ENCODE measurements around the gene SEMA4G. TPM values are rescaled to one million over a fixed set of nuclear protein-coding genes. Genes with fewer than 3 reads are reported as not detected.

Gene SEMA4G
- total and polyA plus RNA-seq, 2 donors, result 0.24 to 1.2 TPM

- no peak for DNase-seq (ENCODE audit: low read depth in 6 of 9, low spot score in 9 of 9)
- no peaks in the 10 kb centered on the region for H3K27me3 ChIP-seq (ENCODE audit: control insufficient read depth in 2 of 2, insufficient read depth in 1 of 2, low read length in 1 of 2)
- peaks cover 21 to 51% of the 10 kb centered on the region in 2 donors for H3K36me3 ChIP-seq (ENCODE audit: control insufficient read depth in 2 of 2, insufficient read depth in 2 of 2, low read length in 1 of 2)
Measured at GRCh38 chr10:100945754-100946153, 23.6 kb upstream of the SEMA4G start.

DNA sequence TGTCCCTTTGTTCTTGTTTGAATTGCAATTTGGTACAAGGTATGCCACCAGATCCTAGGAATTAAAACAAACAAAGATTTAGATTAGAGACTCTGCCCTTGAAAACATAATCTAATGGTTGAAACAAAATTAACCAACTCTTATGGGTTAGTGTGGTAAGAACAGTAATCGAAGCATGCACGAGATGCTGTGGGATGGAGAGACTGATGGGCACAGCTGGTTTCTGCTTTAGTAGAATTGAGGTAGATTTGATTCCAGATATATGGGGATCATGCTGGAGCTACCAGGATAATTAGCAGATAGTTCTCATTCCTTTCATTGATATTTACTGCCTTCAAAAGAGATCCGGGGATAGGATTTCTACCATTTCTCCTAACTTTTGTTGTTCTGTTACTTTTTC is 20.4 kb upstream of the SEMA4G start:
- H3K4me1 ChIP-seq (ENCODE audit: control insufficient read depth in 2 of 2, insufficient read depth in 2 of 2, low read length in 2 of 2), result no peaks in the 10 kb centered on the region

More at GRCh38 chr10:100945754-100946153, 23.6 kb upstream of the SEMA4G start:
- Histone ChIP-seq H3K9me3 (ENCODE audit: control insufficient read depth in 2 of 2, insufficient read depth in 1 of 2, low read length in 1 of 2) (no peaks in the 10 kb centered on the region), H3K4me1 (ENCODE audit: control insufficient read depth in 2 of 2, insufficient read depth in 2 of 2, low read length in 2 of 2) (no peaks in the 10 kb centered on the region), H3K4me3 (ENCODE audit: low read length in 2 of 2) (no peak overlapping the region), H3K27ac (ENCODE audit: low read depth in 1 of 2, low read length in 1 of 2) (no peak overlapping the region)

GRCh38 chr10:100960251-100960650 is 9.1 kb upstream of the SEMA4G start:
- Histone ChIP-seq H3K27me3 (ENCODE audit: control insufficient read depth in 2 of 2, insufficient read depth in 1 of 2, low read length in 1 of 2) (no peaks in the 10 kb centered on the region), H3K9me3 (ENCODE audit: control insufficient read depth in 2 of 2, insufficient read depth in 1 of 2, low read length in 1 of 2) (no peaks in the 10 kb centered on the region), H3K27ac (ENCODE audit: low read depth in 1 of 2, low read length in 1 of 2) (no peak overlapping the region), H3K36me3 (ENCODE audit: control insufficient read depth in 2 of 2, insufficient read depth in 2 of 2, low read length in 1 of 2) (peaks cover 6 to 50% of the 10 kb centered on the region in 2 donors), H3K4me3 (ENCODE audit: low read length in 2 of 2) (no peak overlapping the region), H3K4me1 (ENCODE audit: control insufficient read depth in 2 of 2, insufficient read depth in 2 of 2, low read length in 2 of 2) (no peaks in the 10 kb centered on the region)
- DNase-seq (ENCODE audit: low read depth in 6 of 9, low spot score in 9 of 9), result no peak

More for the DNA sequence above, 20.4 kb upstream of the SEMA4G start:
- no peaks in the 10 kb centered on the region for H3K27me3 ChIP-seq (ENCODE audit: control insufficient read depth in 2 of 2, insufficient read depth in 1 of 2, low read length in 1 of 2)
- H3K4me3 ChIP-seq (ENCODE audit: low read length in 2 of 2), result no peak overlapping the region
- H3K36me3 ChIP-seq (ENCODE audit: control insufficient read depth in 2 of 2, insufficient read depth in 2 of 2, low read length in 1 of 2), result peaks cover 16 to 49% of the 10 kb centered on the region in 2 donors
- H3K9me3 ChIP-seq (ENCODE audit: control insufficient read depth in 2 of 2, insufficient read depth in 1 of 2, low read length in 1 of 2), result no peaks in the 10 kb centered on the region
- no peak for DNase-seq (ENCODE audit: low read depth in 6 of 9, low spot score in 9 of 9)
- WGBS, result 96% methylated on average over 3 of the region's 3 CpGs
- no peak overlapping the region for H3K27ac ChIP-seq (ENCODE audit: low read depth in 1 of 2, low read length in 1 of 2)

GRCh38 chr10:100962351-100963080 is 6.8 kb upstream of the SEMA4G start:
- H3K36me3 ChIP-seq (ENCODE audit: control insufficient read depth in 2 of 2, insufficient read depth in 2 of 2, low read length in 1 of 2), result peaks cover 6 to 55% of the 10 kb centered on the region in 2 donors
- 95% methylated on average over 4 of the region's 4 CpGs for WGBS
- H3K27ac ChIP-seq (ENCODE audit: low read depth in 1 of 2, low read length in 1 of 2), result no peak overlapping the region
- DNase-seq (ENCODE audit: low read depth in 6 of 9, low spot score in 9 of 9), result no peak
- H3K9me3 ChIP-seq (ENCODE audit: control insufficient read depth in 2 of 2, insufficient read depth in 1 of 2, low read length in 1 of 2), result no peaks in the 10 kb centered on the region
- no peaks in the 10 kb centered on the region for H3K27me3 ChIP-seq (ENCODE audit: control insufficient read depth in 2 of 2, insufficient read depth in 1 of 2, low read length in 1 of 2)
- no peaks in the 10 kb centered on the region for H3K4me1 ChIP-seq (ENCODE audit: control insufficient read depth in 2 of 2, insufficient read depth in 2 of 2, low read length in 2 of 2)
- H3K4me3 ChIP-seq (ENCODE audit: low read length in 2 of 2), result no peak overlapping the region

GRCh38 chr10:100963826-100964225 is 5.5 kb upstream of the SEMA4G start:
- H3K27me3 ChIP-seq (ENCODE audit: control insufficient read depth in 2 of 2, insufficient read depth in 1 of 2, low read length in 1 of 2), result no peaks in the 10 kb centered on the region
- H3K4me1 ChIP-seq (ENCODE audit: control insufficient read depth in 2 of 2, insufficient read depth in 2 of 2, low read length in 2 of 2), result peaks cover 0 to 4% of the 10 kb centered on the region in 2 donors
- H3K27ac ChIP-seq (ENCODE audit: low read depth in 1 of 2, low read length in 1 of 2), result no peak overlapping the region
- DNase-seq (ENCODE audit: low read depth in 6 of 9, low spot score in 9 of 9), result no peak
- no peaks in the 10 kb centered on the region for H3K9me3 ChIP-seq (ENCODE audit: control insufficient read depth in 2 of 2, insufficient read depth in 1 of 2, low read length in 1 of 2)
- H3K4me3 ChIP-seq (ENCODE audit: low read length in 2 of 2), result no peak overlapping the region
- WGBS, result 98% methylated on average over 1 of the region's 1 CpG
- H3K36me3 ChIP-seq (ENCODE audit: control insufficient read depth in 2 of 2, insufficient read depth in 2 of 2, low read length in 1 of 2), result peaks cover 4 to 44% of the 10 kb centered on the region in 2 donors

- H3K27me3 ChIP-seq (ENCODE audit: control insufficient read depth in 2 of 2, insufficient read depth in 1 of 2, low read length in 1 of 2), result peaks cover 3 to 8% of the 10 kb centered on the region in 2 donors
- no peak overlapping the region for H3K4me3 ChIP-seq (ENCODE audit: low read length in 2 of 2)
- H3K4me1 ChIP-seq (ENCODE audit: control insufficient read depth in 2 of 2, insufficient read depth in 2 of 2, low read length in 2 of 2), result peaks cover 2 to 15% of the 10 kb centered on the region in 2 donors
- DNase-seq (ENCODE audit: low read depth in 6 of 9, low spot score in 9 of 9), result no peak
- no peaks in the 10 kb centered on the region for H3K9me3 ChIP-seq (ENCODE audit: control insufficient read depth in 2 of 2, insufficient read depth in 1 of 2, low read length in 1 of 2)
- no peak overlapping the region for H3K27ac ChIP-seq (ENCODE audit: low read depth in 1 of 2, low read length in 1 of 2)
- H3K36me3 ChIP-seq (ENCODE audit: control insufficient read depth in 2 of 2, insufficient read depth in 2 of 2, low read length in 1 of 2), result peaks cover 0 to 33% of the 10 kb centered on the region in 2 donors
- 78% methylated on average over 5 of the region's 5 CpGs for WGBS
Measured at GRCh38 chr10:100965820-100966219, 3.5 kb upstream of the SEMA4G start.

DNA sequence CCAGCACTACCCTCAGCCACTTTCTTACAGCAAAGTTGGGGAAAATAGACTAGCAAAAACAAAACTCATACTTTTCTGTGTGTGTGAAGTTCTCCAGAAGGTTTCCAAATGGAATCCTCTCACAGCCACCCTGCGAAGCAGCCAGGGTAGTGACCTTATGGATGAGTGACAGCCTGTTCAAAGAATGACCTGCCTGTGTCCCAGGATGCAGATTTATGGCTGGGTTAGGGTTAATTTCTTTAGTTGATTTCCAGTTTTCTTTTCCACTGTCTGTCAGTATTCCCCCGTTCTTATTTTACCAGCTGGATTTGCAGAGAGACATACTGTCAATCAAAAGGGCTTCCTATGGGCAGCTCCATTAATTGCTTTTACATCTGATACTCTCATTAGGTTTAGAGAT is 2.4 kb upstream of the SEMA4G start:
- Histone ChIP-seq H3K9me3 (ENCODE audit: control insufficient read depth in 2 of 2, insufficient read depth in 1 of 2, low read length in 1 of 2) (no peaks in the 10 kb centered on the region), H3K27ac (ENCODE audit: low read depth in 1 of 2, low read length in 1 of 2) (no peak overlapping the region), H3K36me3 (ENCODE audit: control insufficient read depth in 2 of 2, insufficient read depth in 2 of 2, low read length in 1 of 2) (peaks cover 0 to 31% of the 10 kb centered on the region in 2 donors), H3K4me3 (ENCODE audit: low read length in 2 of 2) (no peak overlapping the region), H3K27me3 (ENCODE audit: control insufficient read depth in 2 of 2, insufficient read depth in 1 of 2, low read length in 1 of 2) (peaks cover 3 to 8% of the 10 kb centered on the region in 2 donors), H3K4me1 (ENCODE audit: control insufficient read depth in 2 of 2, insufficient read depth in 2 of 2, low read length in 2 of 2) (peaks cover 2 to 15% of the 10 kb centered on the region in 2 donors)
- no peak for DNase-seq (ENCODE audit: low read depth in 6 of 9, low spot score in 9 of 9)
- WGBS, result 97% methylated on average over 2 of the region's 2 CpGs

- WGBS, result 97% methylated on average over 2 of the region's 2 CpGs
- H3K4me1 ChIP-seq (ENCODE audit: control insufficient read depth in 2 of 2, insufficient read depth in 2 of 2, low read length in 2 of 2), result peaks cover 2 to 15% of the 10 kb centered on the region in 2 donors
- no peak overlapping the region for H3K27ac ChIP-seq (ENCODE audit: low read depth in 1 of 2, low read length in 1 of 2)
- no peaks in the 10 kb centered on the region for H3K9me3 ChIP-seq (ENCODE audit: control insufficient read depth in 2 of 2, insufficient read depth in 1 of 2, low read length in 1 of 2)
- no peak for DNase-seq (ENCODE audit: low read depth in 6 of 9, low spot score in 9 of 9)
- peaks cover 0 to 27% of the 10 kb centered on the region in 2 donors for H3K36me3 ChIP-seq (ENCODE audit: control insufficient read depth in 2 of 2, insufficient read depth in 2 of 2, low read length in 1 of 2)
- no peak overlapping the region for H3K4me3 ChIP-seq (ENCODE audit: low read length in 2 of 2)
- H3K27me3 ChIP-seq (ENCODE audit: control insufficient read depth in 2 of 2, insufficient read depth in 1 of 2, low read length in 1 of 2), result peaks cover 3 to 8% of the 10 kb centered on the region in 2 donors
Measured at GRCh38 chr10:100967332-100967731, 2.0 kb upstream of the SEMA4G start.

DNA sequence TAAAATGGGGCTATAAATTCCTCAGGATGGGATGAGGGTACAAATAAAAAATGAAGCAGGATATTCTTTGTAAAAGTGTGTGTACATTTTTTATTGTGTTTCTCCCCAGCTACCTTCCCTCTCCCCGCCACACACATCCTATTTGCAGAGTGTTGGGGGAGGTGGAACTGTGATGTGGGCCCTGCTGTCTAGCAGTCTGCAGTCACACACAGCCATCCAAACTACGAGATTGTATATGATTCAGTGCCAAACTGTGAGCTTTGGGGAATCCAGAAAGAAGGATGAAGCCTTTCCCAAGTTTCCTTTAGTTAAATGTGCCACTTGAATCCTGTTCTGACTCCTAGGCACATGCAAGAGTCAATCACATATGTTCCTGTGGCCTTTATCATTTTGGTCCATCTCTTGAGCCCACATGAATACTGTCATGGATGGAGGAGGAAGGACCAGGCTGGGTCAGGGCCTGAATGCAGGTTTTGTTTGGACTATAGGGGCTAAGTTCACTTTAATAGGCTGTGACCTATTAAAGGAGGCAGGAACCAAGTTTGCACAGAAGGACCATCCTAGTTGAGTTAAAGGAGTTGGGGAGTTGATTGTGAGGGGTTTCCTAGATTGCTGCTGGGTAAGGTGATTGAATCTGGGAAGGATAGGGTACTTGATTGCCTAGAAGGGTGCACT is 1.1 kb upstream of the SEMA4G start:
- H3K4me3 ChIP-seq (ENCODE audit: low read length in 2 of 2), result no peak overlapping the region
- H3K9me3 ChIP-seq (ENCODE audit: control insufficient read depth in 2 of 2, insufficient read depth in 1 of 2, low read length in 1 of 2), result no peaks in the 10 kb centered on the region
- H3K27me3 ChIP-seq (ENCODE audit: control insufficient read depth in 2 of 2, insufficient read depth in 1 of 2, low read length in 1 of 2), result peaks cover 3 to 8% of the 10 kb centered on the region in 2 donors
- H3K27ac ChIP-seq (ENCODE audit: low read depth in 1 of 2, low read length in 1 of 2), result no peak overlapping the region
- peaks cover 2 to 15% of the 10 kb centered on the region in 2 donors for H3K4me1 ChIP-seq (ENCODE audit: control insufficient read depth in 2 of 2, insufficient read depth in 2 of 2, low read length in 2 of 2)
- peaks cover 0 to 18% of the 10 kb centered on the region in 2 donors for H3K36me3 ChIP-seq (ENCODE audit: control insufficient read depth in 2 of 2, insufficient read depth in 2 of 2, low read length in 1 of 2)
- no peak for DNase-seq (ENCODE audit: low read depth in 6 of 9, low spot score in 9 of 9)
- 95% methylated on average over 2 of the region's 2 CpGs for WGBS
